ENCODE results near the gene ENO4. TPM values are rescaled to one million over a fixed set of nuclear protein-coding genes. Genes with fewer than 3 reads are reported as not detected.

The ENO4 gene, protein sequence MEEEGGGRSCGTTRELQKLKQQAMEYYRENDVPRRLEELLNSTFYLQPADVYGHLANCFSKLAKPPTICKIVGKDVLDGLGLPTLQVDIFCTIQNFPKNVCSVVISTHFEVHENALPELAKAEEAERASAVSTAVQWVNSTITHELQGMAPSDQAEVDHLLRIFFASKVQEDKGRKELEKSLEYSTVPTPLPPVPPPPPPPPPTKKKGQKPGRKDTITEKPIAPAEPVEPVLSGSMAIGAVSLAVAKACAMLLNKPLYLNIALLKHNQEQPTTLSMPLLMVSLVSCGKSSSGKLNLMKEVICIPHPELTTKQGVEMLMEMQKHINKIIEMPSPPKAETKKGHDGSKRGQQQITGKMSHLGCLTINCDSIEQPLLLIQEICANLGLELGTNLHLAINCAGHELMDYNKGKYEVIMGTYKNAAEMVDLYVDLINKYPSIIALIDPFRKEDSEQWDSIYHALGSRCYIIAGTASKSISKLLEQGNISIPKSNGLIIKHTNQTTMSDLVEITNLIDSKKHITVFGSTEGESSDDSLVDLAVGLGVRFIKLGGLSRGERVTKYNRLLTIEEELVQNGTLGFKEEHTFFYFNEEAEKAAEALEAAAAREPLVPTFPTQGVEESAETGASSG
- total RNA-seq (2013; cell fraction: nucleolus; rRNA removed): not detected in 2 replicates
- 0.05 TPM in 1 of 2 replicates, not detected in the other for total RNA-seq (2014; rRNA removed)
- total RNA-seq (2014; rRNA removed; fragmentation: Illumina TruSeq; extraction: Trizol): not detected in 2 replicates
- not detected in 2 replicates for total RNA-seq (2021)
- polyA plus RNA-seq (2011; ENCODE audit: low read depth): not detected
- 0.12 TPM in 1 of 2 replicates, not detected in the other for polyA plus RNA-seq (2011; rRNA removed)
- not detected in 2 replicates for polyA plus RNA-seq (2011; cell fraction: cytosol; rRNA removed)
- not detected in 2 replicates for polyA plus RNA-seq (2011; cell fraction: nucleus; rRNA removed)
- polyA plus RNA-seq (2012): not detected in 2 replicates
- polyA plus RNA-seq (2014; fragmentation: Illumina TruSeq; extraction: Trizol): not detected in 2 replicates
- under 1 TPM in 1 of 2 experiments, not detected in 1; 0.37 TPM for polyA plus RNA-seq (2014; fragmentation: Nextera tagmentation; extraction: Ambion mirVana)
- polyA plus RNA-seq (2014; rRNA removed): 0.18 TPM in 1 of 2 replicates, not detected in the other
- polyA plus RNA-seq (2016; fragmentation: Nextera tagmentation; extraction: Ambion mirVana): not detected
- polyA minus RNA-seq (2011; rRNA and poly(A)+ RNA removed): not detected in 2 replicates
- polyA minus RNA-seq (2011; cell fraction: cytosol; rRNA and poly(A)+ RNA removed): not detected in 2 replicates
- 0.12 TPM in 1 of 2 replicates, not detected in the other for polyA minus RNA-seq (2011; cell fraction: nucleus; rRNA and poly(A)+ RNA removed)
- Bru-seq, nascent RNA: percentile 3 among the genes with signal in this experiment
- BruChase-seq, experiment 1, labeled RNA remaining after a 6-hour chase: not detected
- BruChase-seq, experiment 2, labeled RNA remaining after a 2-hour chase: percentile 3 among the genes with signal in this experiment
- long read RNA-seq, experiment 1: 0 reads
- long read RNA-seq, experiment 2, partial matches to known transcripts: 0 of 1 reads
- long read RNA-seq, experiment 2, other reads (novel, unspliced or antisense): 1 of 1 reads

DNA sequence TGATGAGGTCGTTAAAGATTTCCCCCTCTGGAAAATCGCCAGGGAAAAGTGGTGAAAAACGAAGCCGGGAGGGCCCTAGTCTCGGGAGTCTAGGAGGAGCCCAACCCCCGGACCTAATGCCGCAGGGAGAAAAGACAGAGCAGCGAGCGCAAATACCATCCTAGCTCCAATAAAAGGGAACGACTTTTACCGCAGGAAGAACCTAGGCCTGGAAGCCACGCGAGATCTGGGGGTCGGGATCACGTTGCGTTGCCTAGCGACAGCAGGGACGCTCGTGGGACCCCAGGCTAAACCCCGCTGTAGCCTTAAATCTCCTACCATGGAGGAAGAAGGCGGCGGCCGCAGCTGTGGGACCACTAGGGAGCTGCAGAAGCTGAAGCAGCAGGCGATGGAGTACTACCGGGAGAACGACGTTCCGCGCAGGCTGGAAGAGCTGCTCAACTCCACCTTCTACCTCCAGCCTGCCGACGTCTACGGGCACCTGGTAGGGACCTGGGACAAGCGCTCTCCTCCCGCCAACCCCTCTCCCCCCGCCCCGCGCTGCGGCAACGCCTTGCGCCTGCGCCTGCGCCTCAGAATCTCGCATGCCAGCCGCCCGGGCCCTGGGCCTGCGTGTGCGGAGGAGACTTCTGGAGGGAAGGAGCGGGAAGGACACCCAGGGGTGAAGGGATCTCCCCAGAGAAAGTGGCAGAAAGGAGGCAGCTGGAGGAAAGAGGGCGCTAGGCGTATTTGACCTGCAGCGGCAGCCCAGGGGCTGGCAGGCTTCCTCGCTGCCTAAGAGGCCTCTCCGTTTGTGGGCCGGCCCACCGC is at the start of gene ENO4:
Gene ENO4, plus strand, starts transcription at position 252 of the 810 bp plus-strand sequence. Its CDS starts 68 bp downstream, at position 320.
- H3K4me1 ChIP-seq (ENCODE audit: control insufficient read depth, insufficient read depth, low read length): peaks cover 27% of the 10 kb centered on the region
- peak within 1 kb of the TSS; percentile 96 for H2AFZ ChIP-seq (ENCODE audit: control insufficient read depth, low read depth, low read length)
- ChIA-PET POLR2A (no interaction called here), SMC1A (ENCODE audit: uncharacterized antibody, unreplicated experiment) (interaction anchor here (1.2 to 1.5 kb wide), 2 partner anchors 12 to 53 kb away, joined by 3 to 4 read pairs; no protein-coding TSS in a partner anchor), RAD21 (ENCODE audit: unreplicated experiment) (interaction anchor here (0.6 to 1.3 kb wide), 6 partner anchors 9 to 53 kb away, joined by 3 to 7 read pairs (median 4); no protein-coding TSS in a partner anchor), CTCF (interaction anchor here (0.6 to 1.3 kb wide), 3 partner anchors 53 to 874 kb away, joined by 4 to 6 read pairs (median 4); no protein-coding TSS in a partner anchor)
- no peaks in the 10 kb centered on the region for H3K36me3 ChIP-seq (ENCODE audit: control insufficient read depth in 2 of 2, insufficient read depth in 2 of 2, low read length in 1 of 2)
- peak within 1 kb of the TSS; percentile 81 for H3K27ac ChIP-seq (ENCODE audit: control insufficient read depth, insufficient read depth)
- H3K4me2 ChIP-seq (ENCODE audit: control insufficient read depth, insufficient read depth): peak within 1 kb of the TSS; percentile 86
- ATAC-seq (peak; percentile 78), FAIRE-seq (no peak), DNase-seq (ENCODE audit: low read depth, low spot score) (peak; percentile 39)
- intact Hi-C loops (cut with micrococcal nuclease; ENCODE audit: unreplicated experiment): no loop called here
- BruUV-seq (replicated peaks): TSS peak; percentile 79
- WGBS (ENCODE audit: insufficient coverage, insufficient replicate concordance, low lambda C conversion rate, missing lambda C conversion rate): 1% methylated on average over 53 of the region's 55 CpGs
- no peaks in the 10 kb centered on the region for H3K9me3 ChIP-seq (replicated peaks; ENCODE audit: control insufficient read depth, insufficient read depth, low read length)
- in situ Hi-C loops (cut with MboI): no loop called here
- H3K9ac ChIP-seq (ENCODE audit: control insufficient read depth, insufficient read depth, low read length): peak within 1 kb of the TSS; percentile 86
- no peaks in the 10 kb centered on the region for H4K20me1 ChIP-seq (ENCODE audit: control insufficient read depth, insufficient read depth)
- no peaks in the 10 kb centered on the region; a peak in 1 of 4 replicates for H3K27me3 ChIP-seq (replicated peaks in 1 of 2; ENCODE audit: control insufficient read depth in 2 of 2, insufficient read depth in 2 of 2, low read length in 1 of 2)
- H3K79me2 ChIP-seq (ENCODE audit: control insufficient read depth, insufficient read depth, low read length): no peaks in the 10 kb centered on the region; the same call in none of the 2 replicates
- peak within 1 kb of the TSS; percentile 76 for H3K4me3 ChIP-seq
- no peak for TF ChIP-seq EP300 (IDR thresholded peaks at IDR 0.05; ENCODE audit: borderline replicate concordance in 1 of 2, control insufficient read depth in 1 of 2, low read depth in 2 of 2, low read length in 2 of 2)
- TF ChIP-seq, protein P1, sequence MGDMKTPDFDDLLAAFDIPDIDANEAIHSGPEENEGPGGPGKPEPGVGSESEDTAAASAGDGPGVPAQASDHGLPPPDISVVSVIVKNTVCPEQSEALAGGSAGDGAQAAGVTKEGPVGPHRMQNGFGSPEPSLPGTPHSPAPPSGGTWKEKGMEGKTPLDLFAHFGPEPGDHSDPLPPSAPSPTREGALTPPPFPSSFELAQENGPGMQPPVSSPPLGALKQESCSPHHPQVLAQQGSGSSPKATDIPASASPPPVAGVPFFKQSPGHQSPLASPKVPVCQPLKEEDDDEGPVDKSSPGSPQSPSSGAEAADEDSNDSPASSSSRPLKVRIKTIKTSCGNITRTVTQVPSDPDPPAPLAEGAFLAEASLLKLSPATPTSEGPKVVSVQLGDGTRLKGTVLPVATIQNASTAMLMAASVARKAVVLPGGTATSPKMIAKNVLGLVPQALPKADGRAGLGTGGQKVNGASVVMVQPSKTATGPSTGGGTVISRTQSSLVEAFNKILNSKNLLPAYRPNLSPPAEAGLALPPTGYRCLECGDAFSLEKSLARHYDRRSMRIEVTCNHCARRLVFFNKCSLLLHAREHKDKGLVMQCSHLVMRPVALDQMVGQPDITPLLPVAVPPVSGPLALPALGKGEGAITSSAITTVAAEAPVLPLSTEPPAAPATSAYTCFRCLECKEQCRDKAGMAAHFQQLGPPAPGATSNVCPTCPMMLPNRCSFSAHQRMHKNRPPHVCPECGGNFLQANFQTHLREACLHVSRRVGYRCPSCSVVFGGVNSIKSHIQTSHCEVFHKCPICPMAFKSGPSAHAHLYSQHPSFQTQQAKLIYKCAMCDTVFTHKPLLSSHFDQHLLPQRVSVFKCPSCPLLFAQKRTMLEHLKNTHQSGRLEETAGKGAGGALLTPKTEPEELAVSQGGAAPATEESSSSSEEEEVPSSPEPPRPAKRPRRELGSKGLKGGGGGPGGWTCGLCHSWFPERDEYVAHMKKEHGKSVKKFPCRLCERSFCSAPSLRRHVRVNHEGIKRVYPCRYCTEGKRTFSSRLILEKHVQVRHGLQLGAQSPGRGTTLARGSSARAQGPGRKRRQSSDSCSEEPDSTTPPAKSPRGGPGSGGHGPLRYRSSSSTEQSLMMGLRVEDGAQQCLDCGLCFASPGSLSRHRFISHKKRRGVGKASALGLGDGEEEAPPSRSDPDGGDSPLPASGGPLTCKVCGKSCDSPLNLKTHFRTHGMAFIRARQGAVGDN (IDR thresholded peaks at IDR 0.05): 0 out of 2 replicates have a peak, but pooled peaks have one; percentile 35
- no peak for TF ChIP-seq RB1 (IDR thresholded peaks at IDR 0.05; ENCODE audit: borderline replicate concordance)
- TF ChIP-seq EZH2 (IDR thresholded peaks at IDR 0.05; ENCODE audit: borderline replicate concordance, control insufficient read depth, low read depth, low read length): no peak
- 0 out of 2 replicates have a peak, but pooled peaks have one; percentile 7 for TF ChIP-seq TAF1 (IDR thresholded peaks at IDR 0.05; ENCODE audit: borderline replicate concordance, low read depth, low read length)
- TF ChIP-seq LARP7 (IDR thresholded peaks at IDR 0.05): 0 out of 2 replicates have a peak, but pooled peaks have one; percentile 22
- peak in 1 of 2 experiments; percentile 58; a peak in 2 of 4 replicates for TF ChIP-seq IKZF2 (IDR thresholded peaks at IDR 0.05)
- no peak for TF ChIP-seq MTA2 (IDR thresholded peaks at IDR 0.05; ENCODE audit: low read depth)
